HepG2 (cell line): Measurements from ENCODE around the gene NCOA7. TPM values are rescaled to one million over a fixed set of nuclear protein-coding genes. Genes with fewer than 3 reads are reported as not detected.

Experiments used
- AHR ChIP-seq: IDR thresholded peaks from 2 replicates; pipeline ENCODE4 v1.6.1; 2018; ENCODE audit warnings: missing genetic modification reagents, missing compliant biosample characterization
- ATAD3A ChIP-seq: sonication (generic); formaldehyde crosslinking; IDR thresholded peaks from 2 replicates; pipeline ENCODE4 v1.4.0; 2020; ENCODE audit warnings: missing genetic modification reagents
- FOXJ3 ChIP-seq: sonication (generic); formaldehyde crosslinking; IDR thresholded peaks from 2 replicates; pipeline ENCODE4 v1.4.0; 2020; ENCODE audit warnings: missing genetic modification reagents, mild to moderate bottlenecking, borderline replicate concordance
- GATA4 ChIP-seq: sonication (generic); IDR thresholded peaks from 2 replicates; pipeline ENCODE4 v1.6.1; 2016; ENCODE audit warnings: antibody characterized with exemption, low read depth, borderline replicate concordance
- HDAC2 ChIP-seq: sonication (generic); formaldehyde crosslinking; IDR thresholded peaks from 2 replicates; pipeline ENCODE4 v1.4.0; 2020; ENCODE audit warnings: missing genetic modification reagents
- HNRNPK ChIP-seq: fragments of 200-400 bp; formaldehyde crosslinking; IDR thresholded peaks from 2 replicates; pipeline ENCODE4 v1.6.1; 2018; ENCODE audit warnings: low read length, low read depth, moderate library complexity, mild to moderate bottlenecking; ENCODE audit not compliant: poor library complexity, severe bottlenecking
- KDM2A ChIP-seq: sonication (generic); formaldehyde crosslinking; IDR thresholded peaks from 2 replicates; pipeline ENCODE4 v1.4.0; 2020; ENCODE audit warnings: low read depth, missing genetic modification reagents, borderline replicate concordance
- KDM3A ChIP-seq: IDR thresholded peaks from 2 replicates; pipeline ENCODE4 v1.6.1; 2018; ENCODE audit warnings: low read depth, missing compliant biosample characterization
- KDM4B ChIP-seq: sonication (generic); formaldehyde crosslinking; IDR thresholded peaks from 2 replicates; pipeline ENCODE4 v1.4.0; 2020; ENCODE audit warnings: missing genetic modification reagents
- MTA1 ChIP-seq: sonication (generic); formaldehyde crosslinking; IDR thresholded peaks from 2 replicates; pipeline ENCODE4 v1.4.0; 2020; ENCODE audit warnings: missing genetic modification reagents, mild to moderate bottlenecking, borderline replicate concordance
- POLR2G ChIP-seq: fragments of 200-400 bp; formaldehyde crosslinking; IDR thresholded peaks from 2 replicates; pipeline ENCODE4 v1.6.1; 2018; ENCODE audit warnings: mild to moderate bottlenecking, low read depth, low read length, moderate library complexity
- PPARG ChIP-seq: conservative IDR thresholded peaks from 2 replicates; pipeline ENCODE4 v1.6.1; 2016; ENCODE audit warnings: missing biosample characterization, missing genetic modification reagents
- RFX5 ChIP-seq: IDR thresholded peaks from 2 replicates; pipeline ENCODE4 v1.6.1; 2011; ENCODE audit warnings: low read depth, low read length, improper control_type of control experiment
- TRIM24 ChIP-seq: sonication (generic); formaldehyde crosslinking; IDR thresholded peaks from 2 replicates; pipeline ENCODE4 v1.8.0; 2022; ENCODE audit warnings: mild to moderate bottlenecking, missing genetic modification reagents
- ZFP36L1 ChIP-seq: sonication (generic); formaldehyde crosslinking; IDR thresholded peaks from 2 replicates; pipeline ENCODE4 v1.8.0; 2022; ENCODE audit warnings: mild to moderate bottlenecking, missing genetic modification reagents, moderate library complexity
- ZNF274 ChIP-seq: sonication (generic); formaldehyde crosslinking; IDR thresholded peaks from 2 replicates; pipeline ENCODE4 v1.5.1; 2020; ENCODE audit warnings: mild to moderate bottlenecking, missing genetic modification reagents
- ZNF883 ChIP-seq: sonication (generic); formaldehyde crosslinking; IDR thresholded peaks from 2 replicates; pipeline ENCODE4 v1.5.1; 2020; ENCODE audit warnings: mild to moderate bottlenecking, missing genetic modification reagents; ENCODE audit errors: not compliant biosample characterization
- polyA plus RNA-seq, 8 experiments: library from polyadenylated mRNA; depleted of rRNA in 3 of 8; stranded (reverse) in 7 of 8; unstranded in 1 of 8; fragments of >200 nt; fragmentation: Illumina TruSeq in 4 of 8; extraction: Trizol in 4 of 8; gene quantifications; 2 replicates each; pipeline versions ENCODE4 v1.2.1 to v1.2.3, GENCODE V29; 2011 to 2016; ENCODE audit warnings: low read depth in 4 of 8, missing spikeins in 1 of 8, mixed read lengths in 1 of 8; ENCODE audit not compliant: insufficient read depth in 1 of 8
- total RNA-seq, 5 experiments: library from RNA; depleted of rRNA; stranded (reverse); fragments of >200 nt; fragmentation: Illumina TruSeq; extraction: Trizol; gene quantifications; 2 replicates each; pipeline ENCODE4 v1.2.3, GENCODE V29; 2016; ENCODE audit warnings: low read depth in 1 of 5
- TF ChIP-seq, protein P1 (sequence below): sonication (generic); formaldehyde crosslinking; IDR thresholded peaks from 2 replicates; pipeline ENCODE4 v1.4.0; 2020; ENCODE audit warnings: missing genetic modification reagents, mild to moderate bottlenecking, borderline replicate concordance
- TF ChIP-seq, protein P2 (sequence below): IDR thresholded peaks from 2 replicates; pipeline ENCODE4 v1.6.1; 2018; ENCODE audit warnings: missing genetic modification reagents, mild to moderate bottlenecking, missing compliant biosample characterization
- TF ChIP-seq, protein P3 (sequence below): IDR thresholded peaks from 2 replicates; pipeline ENCODE4 v1.6.1; 2016
- TF ChIP-seq, protein P4 (sequence below): sonication (generic); formaldehyde crosslinking; IDR thresholded peaks from 2 replicates; pipeline ENCODE4 v1.9.0; 2022; ENCODE audit warnings: missing genetic modification reagents, mild to moderate bottlenecking, borderline replicate concordance

NCOA7 gene
- total and polyA plus RNA-seq, 2 of the 13 experiments (the other 11 are each of a cell fraction or from before 2014, with no cell fraction given): 13.6 to 20.8 TPM

DNA sequence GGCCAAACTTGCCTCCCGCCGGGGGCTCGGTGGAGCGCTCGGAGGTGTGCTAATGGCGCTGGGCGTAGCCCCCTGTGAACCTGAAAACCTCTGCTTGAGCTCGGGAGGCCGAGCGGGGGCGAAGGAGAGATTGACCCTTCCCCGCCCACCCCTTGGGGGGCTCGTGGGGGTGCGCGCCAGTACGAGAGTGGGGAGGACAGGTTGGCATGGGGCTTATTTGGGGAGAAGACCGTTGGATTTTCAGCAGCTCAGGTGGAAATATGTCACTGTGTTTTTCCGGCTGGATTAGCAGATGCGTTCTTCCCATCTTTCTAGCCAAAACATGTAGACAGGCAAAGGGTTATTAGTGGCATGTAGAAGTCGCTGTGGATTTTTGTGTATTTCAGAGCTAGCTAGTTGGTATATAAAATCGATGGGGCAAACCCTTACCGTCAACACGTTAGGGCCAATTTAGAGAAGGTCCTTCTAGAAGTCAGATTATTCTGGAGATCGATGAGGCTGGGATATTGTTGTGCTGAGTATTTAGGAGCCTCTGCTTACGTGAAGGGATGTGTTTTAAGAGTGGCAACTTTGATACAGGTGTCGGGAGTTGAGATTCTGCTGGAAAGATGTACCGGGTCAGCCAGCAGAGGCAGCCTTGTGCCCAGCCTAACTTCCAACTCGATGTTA lies 525 bp downstream of the NCOA7 start (continued):
- TF ChIP-seq HNRNPK (no peak), TRIM24 (no peak), PPARG (no peak), GATA4 (no peak), AHR (CRISPR knock-in tag) (0 out of 2 replicates have a peak, but pooled peaks have one; percentile 15), ZFP36L1 (CRISPR knock-in tag) (peak; percentile 25; the same call in 1 of the 2 replicates), KDM3A (CRISPR knock-in tag) (no peak; the same call in 1 of the 2 replicates), POLR2G (no peak), HDAC2 (CRISPR knock-in tag) (no peak; the same call in 1 of the 2 replicates), ATAD3A (CRISPR knock-in tag) (no peak), FOXJ3 (CRISPR knock-in tag) (no peak), MTA1 (no peak), RFX5 (no peak), ZNF883 (no peak), KDM4B (no peak; the same call in 1 of the 2 replicates), KDM2A (peak; percentile 1; the same call in 1 of the 2 replicates), ZNF274 (CRISPR knock-in tag) (no peak)
- TF ChIP-seq, protein P1, sequence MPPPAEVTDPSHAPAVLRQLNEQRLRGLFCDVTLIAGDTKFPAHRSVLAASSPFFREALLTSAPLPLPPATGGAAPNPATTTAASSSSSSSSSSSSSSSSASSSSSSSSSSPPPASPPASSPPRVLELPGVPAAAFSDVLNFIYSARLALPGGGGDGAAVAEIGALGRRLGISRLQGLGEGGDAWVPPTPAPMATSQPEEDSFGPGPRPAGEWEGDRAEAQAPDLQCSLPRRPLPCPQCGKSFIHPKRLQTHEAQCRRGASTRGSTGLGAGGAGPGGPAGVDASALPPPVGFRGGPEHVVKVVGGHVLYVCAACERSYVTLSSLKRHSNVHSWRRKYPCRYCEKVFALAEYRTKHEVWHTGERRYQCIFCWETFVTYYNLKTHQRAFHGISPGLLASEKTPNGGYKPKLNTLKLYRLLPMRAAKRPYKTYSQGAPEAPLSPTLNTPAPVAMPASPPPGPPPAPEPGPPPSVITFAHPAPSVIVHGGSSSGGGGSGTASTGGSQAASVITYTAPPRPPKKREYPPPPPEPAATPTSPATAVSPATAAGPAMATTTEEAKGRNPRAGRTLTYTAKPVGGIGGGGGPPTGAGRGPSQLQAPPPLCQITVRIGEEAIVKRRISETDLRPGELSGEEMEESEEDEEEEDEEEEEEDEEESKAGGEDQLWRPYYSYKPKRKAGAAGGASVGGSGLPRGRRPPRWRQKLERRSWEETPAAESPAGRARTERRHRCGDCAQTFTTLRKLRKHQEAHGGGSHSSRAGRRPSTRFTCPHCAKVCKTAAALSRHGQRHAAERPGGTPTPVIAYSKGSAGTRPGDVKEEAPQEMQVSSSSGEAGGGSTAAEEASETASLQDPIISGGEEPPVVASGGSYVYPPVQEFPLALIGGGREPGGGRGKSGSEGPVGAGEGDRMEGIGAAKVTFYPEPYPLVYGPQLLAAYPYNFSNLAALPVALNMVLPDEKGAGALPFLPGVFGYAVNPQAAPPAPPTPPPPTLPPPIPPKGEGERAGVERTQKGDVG (CRISPR knock-in tag): no peak
- TF ChIP-seq, protein P2, sequence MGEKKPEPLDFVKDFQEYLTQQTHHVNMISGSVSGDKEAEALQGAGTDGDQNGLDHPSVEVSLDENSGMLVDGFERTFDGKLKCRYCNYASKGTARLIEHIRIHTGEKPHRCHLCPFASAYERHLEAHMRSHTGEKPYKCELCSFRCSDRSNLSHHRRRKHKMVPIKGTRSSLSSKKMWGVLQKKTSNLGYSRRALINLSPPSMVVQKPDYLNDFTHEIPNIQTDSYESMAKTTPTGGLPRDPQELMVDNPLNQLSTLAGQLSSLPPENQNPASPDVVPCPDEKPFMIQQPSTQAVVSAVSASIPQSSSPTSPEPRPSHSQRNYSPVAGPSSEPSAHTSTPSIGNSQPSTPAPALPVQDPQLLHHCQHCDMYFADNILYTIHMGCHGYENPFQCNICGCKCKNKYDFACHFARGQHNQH (CRISPR knock-in tag): no peak
- TF ChIP-seq, protein P3, sequence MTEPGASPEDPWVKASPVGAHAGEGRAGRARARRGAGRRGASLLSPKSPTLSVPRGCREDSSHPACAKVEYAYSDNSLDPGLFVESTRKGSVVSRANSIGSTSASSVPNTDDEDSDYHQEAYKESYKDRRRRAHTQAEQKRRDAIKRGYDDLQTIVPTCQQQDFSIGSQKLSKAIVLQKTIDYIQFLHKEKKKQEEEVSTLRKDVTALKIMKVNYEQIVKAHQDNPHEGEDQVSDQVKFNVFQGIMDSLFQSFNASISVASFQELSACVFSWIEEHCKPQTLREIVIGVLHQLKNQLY (CRISPR knock-in tag): no peak
- TF ChIP-seq, protein P4, sequence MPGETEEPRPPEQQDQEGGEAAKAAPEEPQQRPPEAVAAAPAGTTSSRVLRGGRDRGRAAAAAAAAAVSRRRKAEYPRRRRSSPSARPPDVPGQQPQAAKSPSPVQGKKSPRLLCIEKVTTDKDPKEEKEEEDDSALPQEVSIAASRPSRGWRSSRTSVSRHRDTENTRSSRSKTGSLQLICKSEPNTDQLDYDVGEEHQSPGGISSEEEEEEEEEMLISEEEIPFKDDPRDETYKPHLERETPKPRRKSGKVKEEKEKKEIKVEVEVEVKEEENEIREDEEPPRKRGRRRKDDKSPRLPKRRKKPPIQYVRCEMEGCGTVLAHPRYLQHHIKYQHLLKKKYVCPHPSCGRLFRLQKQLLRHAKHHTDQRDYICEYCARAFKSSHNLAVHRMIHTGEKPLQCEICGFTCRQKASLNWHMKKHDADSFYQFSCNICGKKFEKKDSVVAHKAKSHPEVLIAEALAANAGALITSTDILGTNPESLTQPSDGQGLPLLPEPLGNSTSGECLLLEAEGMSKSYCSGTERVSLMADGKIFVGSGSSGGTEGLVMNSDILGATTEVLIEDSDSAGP (CRISPR knock-in tag): peak; percentile 10; the same call in 1 of the 2 replicates
